GM19328 (cell line): ENCODE data around the gene PITPNM3.
"Not testable (repeated sequence)": the region's sequence is repeated elsewhere in the genome, so short reads cannot be mapped to it uniquely, and the experiment has no call there.

ENCODE experiments used
- ATAC-seq: cut with Tn5 transposase; IDR thresholded peaks from one replicate; pipeline ENCODE4 v1.9.1; 2021; ENCODE audit warnings: mild to moderate bottlenecking, moderate library complexity; ENCODE audit not compliant: unreplicated experiment

Gene PITPNM3

DNA sequence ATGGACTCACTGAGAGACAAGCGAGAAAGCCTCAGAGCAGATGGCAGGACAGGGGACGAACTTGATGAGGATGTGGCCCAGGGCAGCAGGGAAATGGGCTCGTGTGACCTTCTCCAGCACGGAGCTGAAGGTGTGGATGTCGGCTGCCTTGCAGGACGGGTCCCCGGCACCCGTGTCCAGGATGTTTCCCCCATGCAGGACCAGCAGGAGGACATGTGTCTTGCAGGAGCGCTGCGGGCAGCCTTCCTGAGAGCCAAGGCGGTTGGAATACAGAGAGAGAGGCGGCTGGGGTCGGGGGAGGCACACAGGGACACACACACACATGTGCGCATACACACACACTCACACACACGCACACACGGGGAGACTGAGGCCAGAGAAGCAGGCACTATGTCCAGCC lies 72.8 kb downstream of the PITPNM3 start:
- ATAC-seq, result no peak

DNA sequence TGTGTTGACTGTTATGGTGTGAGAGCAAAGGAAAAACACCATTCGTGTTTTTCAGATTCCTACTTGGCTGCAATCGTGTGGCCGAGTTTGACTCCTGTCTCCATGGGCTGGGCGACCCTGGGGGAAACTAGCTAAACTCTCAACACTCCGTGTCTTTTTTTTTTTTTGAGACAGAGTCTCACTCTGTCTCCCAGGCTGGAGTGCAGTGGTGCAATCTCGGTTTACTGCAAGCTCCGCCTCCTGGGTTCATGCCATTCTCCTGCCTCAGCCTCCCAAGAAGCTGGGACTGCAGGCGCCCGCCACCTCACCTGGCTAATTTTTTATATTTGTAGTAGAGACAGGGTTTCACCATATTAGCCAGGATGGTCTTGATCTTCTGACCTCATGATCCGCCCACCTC lies 73.6 kb downstream of the PITPNM3 start:
- ATAC-seq, result not testable (repeated sequence)

DNA sequence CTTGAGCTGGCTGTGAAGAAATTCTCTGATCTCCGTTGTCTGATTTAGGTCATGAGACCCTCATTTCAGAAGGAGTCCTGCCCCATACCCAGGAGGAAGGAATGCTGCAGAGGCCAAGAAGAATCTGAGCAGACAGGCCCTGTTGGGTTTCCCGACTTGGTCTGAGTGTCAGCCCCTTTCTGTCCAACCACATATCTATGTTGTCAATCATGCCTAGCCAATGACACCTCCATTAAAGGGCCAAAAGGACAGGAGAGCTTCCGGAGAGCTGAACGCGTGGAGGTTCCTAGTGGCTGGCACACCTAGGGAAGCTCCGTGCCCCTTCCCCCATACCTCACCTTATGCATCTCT lies 74.3 kb downstream of the PITPNM3 start:
- no peak for ATAC-seq

DNA sequence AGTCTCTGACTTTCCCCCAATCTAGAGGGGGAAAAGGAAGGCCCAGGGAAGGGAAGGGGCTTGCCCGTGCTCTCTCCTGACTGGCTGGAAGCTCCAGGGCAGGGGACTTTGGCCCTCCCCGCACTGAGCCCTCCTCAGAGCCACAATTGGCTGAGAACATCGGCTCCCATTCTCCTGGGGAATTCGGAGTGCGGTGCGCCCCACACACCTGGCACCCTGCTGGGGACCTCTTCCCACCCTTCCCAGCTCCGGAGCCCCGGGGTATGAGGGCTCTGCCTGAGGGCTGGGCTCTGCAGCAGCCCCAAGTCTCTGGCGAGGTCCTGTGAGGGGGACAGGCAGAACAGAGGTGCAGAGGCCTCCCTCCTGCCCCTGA lies 76.1 kb downstream of the PITPNM3 start:
- no peak for ATAC-seq

DNA sequence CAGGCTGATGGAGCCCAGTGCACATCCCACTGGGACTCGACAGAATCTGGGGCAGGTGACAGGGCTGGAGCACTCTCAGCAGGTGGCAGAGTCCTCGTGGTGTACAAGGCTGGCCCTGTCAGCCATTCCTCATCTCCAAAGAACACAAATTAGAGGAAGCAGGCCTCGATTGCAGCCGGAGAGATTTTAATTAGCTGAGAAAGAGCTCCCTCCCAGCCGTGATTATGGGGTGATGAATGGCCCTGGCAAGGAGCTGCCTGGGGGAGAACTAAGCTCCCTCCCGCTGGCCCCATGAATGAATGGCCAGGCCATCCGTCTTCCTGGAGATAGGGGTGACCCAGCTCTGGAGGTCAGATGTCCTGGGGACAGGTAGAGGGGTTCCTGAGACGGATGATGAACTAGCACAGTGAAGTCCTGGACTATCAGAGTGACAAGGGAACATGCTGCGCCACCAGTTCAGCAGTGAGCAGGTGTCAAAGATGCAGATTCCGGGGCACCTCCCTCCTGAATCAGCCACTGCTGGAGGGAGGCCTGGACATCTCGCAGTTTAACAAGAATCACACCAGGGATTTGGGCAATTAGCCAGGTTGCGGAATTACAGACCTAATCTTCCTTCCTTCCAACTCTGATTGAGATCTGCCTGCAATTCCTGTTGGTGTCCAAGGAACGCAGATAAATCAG lies 76.6 kb downstream of the PITPNM3 start:
- ATAC-seq, result no peak

DNA sequence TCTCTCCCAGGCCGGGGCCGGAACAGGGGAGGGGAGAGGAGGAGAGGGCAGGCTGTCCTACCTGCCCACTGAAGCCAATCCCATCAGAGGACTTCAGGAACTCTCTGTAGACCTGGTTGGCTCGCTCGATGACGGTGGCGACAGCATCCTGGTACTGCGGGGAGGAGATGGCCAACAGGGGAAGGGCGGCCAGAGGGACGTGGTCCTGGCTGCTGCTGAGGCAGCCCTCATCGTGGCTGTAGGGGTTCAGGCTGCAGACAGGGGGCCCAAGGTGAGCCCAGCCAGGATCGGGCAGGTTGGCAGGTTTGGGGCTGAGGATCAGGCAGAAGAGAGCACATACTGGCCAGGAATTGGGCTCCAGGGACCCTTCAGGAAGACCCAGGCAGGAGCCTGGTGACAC lies 77.9 kb downstream of the PITPNM3 start:
- ATAC-seq, result no peak

DNA sequence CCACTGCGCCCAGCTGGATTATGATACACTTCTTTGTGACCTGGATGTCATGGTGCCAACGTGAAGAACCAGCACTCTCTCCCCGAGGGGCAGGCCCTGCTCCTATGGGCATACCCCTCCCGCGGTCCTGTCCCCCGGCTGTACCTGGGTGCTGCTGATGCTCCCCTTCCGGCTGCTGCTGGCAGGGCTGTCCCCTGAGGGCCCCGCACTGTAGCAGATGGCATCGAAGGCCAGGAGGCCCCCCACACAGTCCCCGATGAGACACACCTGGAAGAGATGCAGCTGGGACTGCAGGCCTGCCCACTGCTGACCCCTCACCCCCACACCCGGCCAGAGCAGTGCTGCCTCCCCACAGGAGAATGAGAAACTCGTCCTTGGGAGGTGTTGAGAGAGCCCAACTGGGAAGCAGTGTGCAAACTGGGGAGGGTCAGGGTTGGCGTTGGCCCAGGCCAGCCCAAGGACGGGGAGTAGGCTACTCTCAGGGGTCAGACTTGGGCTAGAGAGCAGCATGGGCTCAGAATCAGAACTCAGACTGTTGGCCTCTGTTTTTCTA lies 78.4 kb downstream of the PITPNM3 start:
- no peak for ATAC-seq

DNA sequence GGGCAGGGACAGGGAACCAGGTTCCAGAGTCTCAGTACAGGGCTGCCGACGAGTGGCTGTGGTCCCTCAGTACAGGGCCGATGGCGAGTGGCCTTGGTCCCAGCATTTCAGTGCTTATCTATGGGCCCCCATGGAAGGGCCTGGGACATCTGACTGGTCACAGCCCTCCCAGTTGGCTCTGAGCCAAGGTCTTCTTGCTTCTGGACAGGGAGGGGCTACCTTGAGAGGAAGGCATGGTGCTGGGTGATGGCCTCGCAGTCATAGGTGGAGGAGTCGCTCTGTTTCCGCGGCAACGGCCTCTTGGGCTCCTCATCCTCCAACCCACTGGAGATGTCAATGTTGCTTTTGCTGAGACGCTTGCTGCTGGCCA lies 79.6 kb downstream of the PITPNM3 start:
- no peak for ATAC-seq

DNA sequence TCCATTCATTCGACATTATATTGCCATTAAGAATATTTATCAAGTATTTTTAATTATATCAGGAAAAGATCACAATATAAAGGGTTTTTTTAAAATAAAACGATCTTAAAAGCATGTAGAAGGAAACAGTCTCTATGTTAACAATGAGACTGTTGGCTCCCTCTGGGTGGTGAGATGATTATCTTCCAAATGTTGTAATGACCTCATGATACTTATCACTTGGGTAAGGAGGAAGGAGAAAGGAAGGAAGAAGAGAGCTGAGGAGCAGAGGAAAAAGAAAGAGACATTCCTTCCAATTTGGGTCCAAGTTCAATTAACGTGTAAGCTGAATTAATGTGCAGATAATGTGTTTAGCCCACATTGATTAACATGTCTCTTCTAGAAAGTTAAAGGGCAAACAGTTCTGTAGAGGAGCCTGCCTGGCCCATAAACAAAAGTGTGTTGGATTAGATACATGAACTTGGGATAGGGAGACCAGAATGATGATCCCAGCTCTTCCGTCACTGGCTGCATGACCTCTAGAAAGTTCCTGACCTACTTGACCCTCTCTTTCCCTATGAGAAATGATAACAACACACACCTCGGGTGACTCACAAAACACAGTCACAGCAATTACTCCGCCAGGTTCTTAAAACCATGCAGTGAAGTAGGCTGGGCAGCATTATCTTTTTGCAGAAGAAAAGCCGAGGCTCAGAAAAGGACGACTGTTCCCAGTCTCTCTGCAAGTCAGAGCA lies 80.1 kb downstream of the PITPNM3 start:
- ATAC-seq, result no peak

DNA sequence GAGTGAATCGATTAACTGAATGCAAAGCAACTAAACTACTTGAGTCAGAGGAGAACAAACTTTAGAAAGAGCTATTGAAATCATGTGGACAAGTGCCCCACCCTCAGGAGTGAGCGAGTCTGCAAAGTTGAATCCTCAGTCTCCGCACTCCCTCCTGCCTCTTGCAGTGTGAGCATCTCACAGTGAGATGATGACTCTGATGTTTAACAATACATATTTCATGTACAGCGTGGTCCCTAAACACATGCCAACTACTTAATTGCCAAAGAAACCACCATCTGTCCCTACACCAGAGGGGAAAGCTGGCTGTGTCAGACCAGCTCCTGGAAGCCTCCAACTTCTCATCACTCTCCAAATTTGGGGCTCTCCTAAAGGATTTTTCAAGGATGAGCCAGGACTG lies 80.9 kb downstream of the PITPNM3 start:
- ATAC-seq, result no peak

DNA sequence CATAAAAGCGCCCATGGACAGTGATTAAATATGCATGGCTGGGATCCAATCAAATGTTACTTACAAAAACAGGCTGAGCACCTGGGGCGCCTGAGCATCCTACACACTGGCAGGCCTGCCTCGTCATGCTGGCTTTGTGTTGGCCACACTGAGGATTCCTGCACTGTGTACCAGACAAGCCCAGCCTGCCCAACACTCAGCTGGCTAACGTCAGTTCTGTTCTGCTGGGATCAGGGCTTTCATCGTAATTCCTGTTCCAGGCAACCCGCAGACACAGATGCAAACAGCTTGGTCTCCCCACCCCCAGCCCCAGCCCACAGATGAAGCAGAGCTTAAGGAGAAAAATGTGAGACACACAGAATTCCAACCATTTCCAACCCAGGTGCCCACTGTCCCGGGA lies 81.4 kb downstream of the PITPNM3 start:
- ATAC-seq, result no peak

DNA sequence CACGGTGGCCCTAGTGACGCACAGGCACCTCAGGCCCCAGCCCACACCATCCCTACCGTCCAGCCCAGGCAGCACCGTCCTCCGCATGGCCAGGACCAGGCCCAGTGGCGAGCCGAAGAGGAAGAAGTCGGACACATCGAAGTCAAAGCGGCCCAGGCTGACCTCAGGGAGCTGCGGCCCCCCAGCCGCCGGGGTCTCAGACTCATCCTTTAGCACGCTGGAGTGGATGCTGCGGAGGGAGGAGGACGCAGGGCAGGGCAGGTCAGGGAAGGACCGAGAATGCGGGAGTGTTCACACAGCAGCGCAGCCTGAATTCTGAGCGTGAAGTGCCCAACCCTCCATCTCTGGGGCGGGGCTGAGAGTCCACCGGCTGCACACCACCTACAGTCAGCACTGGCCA lies 82.0 kb downstream of the PITPNM3 start:
- no peak for ATAC-seq

DNA sequence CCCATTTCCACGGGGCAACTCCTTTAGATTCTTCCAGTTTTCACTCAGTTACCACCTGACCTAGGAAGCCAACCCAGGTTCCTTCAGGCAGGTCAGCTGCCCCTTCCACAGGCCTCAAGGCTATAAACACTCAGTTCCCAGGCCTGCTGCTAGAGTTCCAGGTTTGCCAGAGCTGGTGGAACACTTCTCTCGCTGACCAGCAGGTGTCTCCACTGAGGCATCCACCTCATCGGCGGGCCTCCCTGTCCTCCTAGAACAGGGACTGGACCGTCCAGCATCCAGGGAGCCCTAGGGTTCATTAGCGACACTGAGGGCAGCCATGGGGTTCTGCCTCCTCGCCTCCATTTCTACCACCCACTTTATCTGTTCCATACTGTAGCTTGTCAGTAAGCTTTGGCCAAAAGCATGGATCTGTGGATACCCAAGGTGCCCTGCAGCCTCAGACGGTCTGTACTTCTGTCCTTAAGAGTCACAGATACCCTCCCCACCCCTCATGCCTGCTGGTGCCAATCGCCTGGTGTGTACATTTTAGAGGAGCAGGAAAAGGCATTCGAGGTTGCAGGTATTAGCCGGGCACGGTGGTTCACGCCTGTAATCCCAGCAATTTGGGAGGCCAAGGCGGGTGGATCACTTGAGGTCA lies 83.1 kb downstream of the PITPNM3 start:
- no peak for ATAC-seq

DNA sequence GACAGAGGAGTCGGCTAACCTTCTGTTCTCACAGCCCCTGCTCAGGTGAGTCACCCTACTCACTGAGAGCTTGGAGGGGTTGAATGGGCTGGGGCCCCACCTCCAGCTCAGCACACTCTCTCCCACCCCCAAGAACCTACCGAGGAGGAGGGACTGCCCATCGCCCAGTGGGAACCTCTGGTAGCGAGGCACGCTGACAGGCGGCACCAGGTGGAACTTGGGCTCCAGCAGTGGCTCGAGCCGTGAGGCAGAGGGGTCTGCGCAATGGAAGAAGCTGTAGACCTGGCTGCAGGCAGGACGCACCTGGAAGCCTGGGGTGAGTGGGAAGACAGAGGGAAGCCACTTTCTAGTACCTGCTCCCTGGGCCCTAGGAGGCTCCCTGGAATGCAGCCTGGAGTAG lies 83.8 kb downstream of the PITPNM3 start:
- no peak for ATAC-seq

DNA sequence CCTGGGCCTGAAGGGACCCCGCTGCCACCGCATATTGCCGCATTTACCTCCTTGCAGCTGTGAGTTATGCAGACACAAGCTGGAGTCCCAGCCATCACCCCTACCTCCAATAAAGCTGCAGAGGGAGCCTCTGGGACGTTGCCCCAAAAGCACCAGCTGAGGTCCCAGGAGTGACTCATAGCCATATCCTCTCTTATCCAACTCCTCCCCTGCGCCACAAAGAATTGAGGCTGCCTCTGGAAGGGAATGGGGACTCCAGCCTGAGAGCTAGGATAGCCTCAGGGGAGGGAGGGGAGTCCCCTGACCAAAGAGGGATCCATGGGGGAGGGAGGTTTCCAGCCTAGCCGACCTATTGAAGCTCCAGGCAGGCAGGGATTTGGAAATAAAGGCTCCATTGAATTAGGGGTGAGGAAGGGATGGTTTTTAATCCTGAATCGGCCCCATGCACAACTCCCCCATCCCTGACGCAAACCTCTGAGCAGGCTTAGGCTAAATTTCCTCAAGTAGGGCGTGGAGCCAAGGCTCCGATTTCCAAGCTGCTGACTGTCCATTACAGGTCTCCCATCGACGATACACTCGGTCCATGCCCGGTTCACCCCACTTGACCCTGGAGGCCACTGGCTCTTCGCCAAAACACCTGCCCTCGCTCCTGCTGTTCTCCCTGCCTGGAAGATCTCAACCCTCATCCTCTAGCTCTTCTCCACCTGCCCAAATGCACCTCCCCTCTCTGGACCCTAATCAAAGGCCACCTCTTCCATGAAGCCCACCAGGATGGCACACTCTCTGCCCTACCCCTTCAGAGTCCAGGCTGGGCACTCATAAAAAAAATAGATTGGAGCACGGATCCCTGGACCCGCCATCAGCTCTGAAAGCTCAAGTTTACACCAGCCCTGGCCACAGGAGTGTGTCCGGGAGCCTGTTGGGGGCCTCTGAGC lies 84.6 kb downstream of the PITPNM3 start:
- ATAC-seq, result no peak

DNA sequence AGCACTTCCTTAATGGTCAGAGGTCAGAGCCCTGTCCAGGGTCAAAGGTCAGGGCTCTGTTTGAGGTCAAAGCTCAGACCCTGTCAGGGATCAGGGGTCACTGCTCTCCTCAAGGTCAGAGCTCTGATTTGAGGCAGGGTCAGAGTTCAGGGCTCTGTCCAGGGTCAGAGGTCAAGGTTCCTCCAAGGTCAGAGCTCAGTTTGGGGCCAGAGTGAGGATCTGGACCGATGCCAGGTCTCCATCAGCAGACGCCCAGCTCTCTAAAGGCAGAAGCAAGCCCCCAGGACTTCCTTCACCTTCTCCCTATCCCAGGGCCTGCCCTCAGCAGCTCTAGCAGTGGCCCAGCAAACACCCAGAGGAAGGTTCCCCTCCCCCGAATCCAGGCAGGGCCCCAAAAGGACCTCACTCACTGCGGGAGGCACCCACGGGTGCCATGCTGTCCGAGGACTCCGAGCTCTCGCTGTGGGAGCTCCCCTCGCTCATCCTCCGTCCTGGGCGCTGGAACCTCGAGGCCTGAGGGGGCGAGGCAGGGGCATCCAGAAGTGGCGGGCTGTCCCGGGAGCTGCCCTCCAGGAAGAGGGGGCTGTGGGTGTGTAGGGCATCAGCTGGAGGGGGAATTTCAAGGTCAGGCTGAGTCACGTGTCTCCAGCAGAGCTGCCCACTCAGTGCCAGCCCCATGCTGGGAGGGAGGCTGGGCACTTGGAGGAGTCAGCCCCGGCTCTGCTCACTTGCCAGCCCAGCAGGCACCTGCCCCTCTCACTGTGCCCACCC lies 85.4 kb downstream of the PITPNM3 start:
- no peak for ATAC-seq

DNA sequence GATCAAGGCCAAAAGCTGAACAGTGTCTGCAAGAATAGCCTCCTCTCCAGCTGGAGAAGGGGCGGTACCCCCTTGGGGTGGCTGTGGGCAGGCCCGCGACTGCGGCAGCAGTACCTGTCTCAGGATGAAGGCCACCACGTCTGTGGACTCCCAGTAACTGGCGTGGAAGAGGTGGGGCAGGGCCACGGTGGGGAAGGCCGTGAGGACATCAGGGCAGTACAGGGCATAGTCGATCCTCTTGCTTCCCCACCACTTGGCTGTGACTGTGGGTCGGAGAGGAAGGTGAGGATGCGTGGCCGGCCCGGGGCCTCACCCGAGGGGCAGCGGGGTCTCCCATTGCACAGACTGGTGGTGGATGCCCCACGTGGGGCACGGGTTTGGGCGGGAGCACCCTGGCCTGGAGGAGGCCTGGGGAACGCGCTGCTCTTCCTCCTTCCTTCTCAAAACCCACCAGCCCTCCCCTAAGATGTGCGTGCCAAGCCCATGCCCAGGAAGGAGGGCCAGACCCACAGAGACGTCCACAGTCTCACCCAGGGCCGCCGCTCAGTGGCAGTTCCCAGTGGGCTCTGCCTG lies 86.1 kb downstream of the PITPNM3 start:
- no peak for ATAC-seq

DNA sequence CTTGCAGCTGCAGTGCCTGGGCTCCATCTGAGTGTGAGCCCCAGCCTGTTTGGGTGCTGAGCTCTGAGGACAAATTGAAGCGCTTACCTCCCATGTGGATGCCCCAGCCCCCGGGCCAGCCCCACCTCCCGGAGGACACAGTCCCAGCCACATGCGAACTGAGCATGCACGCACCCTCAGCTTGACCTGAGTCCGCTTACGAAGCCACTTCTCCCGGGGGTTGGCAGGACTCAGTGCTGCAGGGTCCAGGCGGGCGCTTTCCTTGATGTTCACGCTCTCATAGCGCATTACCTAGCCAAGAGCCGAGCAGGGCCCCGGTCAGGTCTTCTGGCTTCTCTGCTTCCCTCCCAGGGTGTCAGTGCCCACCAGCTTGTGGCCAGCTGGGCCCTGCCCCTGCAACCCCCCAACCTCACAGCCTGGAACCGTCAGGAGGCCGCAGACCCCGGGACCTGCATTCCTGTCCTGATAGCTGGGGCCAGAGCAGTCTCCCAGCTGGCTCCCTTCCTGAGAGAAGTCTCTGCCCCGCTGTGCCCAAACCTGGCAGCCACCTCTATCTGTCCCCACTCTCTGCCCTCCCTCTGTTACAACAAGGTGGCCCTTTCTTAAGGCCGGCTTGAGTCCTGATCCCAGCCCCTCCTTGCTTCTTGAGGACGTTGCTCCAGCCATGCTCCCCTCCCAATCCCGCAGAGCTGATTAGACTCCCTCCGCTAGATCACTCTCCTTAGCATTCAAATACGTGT lies 88.1 kb downstream of the PITPNM3 start:
- ATAC-seq, result no peak

DNA sequence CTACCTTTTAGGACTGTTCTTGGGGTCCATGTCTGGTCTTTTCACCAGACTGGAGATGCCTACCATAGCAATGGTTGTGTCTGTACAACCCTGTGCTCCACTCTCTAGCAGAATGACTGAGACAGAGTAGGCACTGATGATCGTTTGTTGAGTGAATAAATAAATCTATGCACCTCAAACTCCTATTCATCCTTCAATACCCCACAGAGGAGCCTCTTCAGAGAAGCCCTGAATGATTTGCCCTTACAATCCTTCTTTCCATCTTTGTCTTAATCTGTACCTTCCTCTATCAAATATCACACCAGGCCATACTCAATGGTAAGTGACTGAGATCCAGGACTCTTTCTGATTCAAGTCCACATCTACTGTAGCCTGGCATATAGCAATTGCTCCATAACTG lies 88.8 kb downstream of the PITPNM3 start:
- ATAC-seq, result no peak
